Measurements from ENCODE around the gene IDE.

DNA sequence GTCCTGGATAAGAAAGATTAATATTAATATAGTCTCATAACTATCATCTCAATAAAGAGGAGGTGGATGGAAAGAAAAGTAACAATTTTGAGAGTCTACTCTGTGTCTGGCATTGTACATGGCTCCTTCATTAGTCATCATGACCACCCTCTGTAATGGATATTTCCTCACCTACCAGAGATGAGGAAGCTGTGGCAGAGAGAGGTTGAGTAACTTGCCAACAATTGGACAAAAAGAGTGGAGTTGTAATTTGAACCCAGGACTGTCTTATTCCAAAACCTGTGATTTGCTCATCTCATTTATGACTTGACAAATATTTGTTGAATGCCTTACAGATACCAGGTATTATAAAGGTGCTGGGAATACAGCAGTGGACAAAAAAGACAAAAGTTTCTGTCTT is 2.1 kb upstream of the IDE start:
- TF ChIP-seq CTCF (IDR thresholded peaks at IDR 0.05; ENCODE audit: low read depth, low read length) (no peak), EZH2phosphoT487 (IDR thresholded peaks at IDR 0.05; ENCODE audit: low read depth) (no peak)

Data from OCI-LY3 (cell line).